GM12864 (cell line): Measurements from ENCODE around the gene CDON.

ENCODE experiments used
- DNase-seq: peaks from one replicate; pipeline ENCODE4 v3.0.0-alpha.2; 2011; ENCODE audit warnings: low read depth
- H3K4me3 ChIP-seq: 2 replicates; pipeline ENCODE4 v1.5.1; 2011; ENCODE audit warnings: mild to moderate bottlenecking, low read depth, low read length, control low read depth
- TF ChIP-seq, protein P1 (sequence below): IDR thresholded peaks from 2 replicates; pipeline ENCODE4 v1.5.1; 2011; ENCODE audit warnings: low read depth, mild to moderate bottlenecking, moderate library complexity, low read length, control low read depth, inconsistent platforms; ENCODE audit errors: missing control alignments

Gene CDON

DNA sequence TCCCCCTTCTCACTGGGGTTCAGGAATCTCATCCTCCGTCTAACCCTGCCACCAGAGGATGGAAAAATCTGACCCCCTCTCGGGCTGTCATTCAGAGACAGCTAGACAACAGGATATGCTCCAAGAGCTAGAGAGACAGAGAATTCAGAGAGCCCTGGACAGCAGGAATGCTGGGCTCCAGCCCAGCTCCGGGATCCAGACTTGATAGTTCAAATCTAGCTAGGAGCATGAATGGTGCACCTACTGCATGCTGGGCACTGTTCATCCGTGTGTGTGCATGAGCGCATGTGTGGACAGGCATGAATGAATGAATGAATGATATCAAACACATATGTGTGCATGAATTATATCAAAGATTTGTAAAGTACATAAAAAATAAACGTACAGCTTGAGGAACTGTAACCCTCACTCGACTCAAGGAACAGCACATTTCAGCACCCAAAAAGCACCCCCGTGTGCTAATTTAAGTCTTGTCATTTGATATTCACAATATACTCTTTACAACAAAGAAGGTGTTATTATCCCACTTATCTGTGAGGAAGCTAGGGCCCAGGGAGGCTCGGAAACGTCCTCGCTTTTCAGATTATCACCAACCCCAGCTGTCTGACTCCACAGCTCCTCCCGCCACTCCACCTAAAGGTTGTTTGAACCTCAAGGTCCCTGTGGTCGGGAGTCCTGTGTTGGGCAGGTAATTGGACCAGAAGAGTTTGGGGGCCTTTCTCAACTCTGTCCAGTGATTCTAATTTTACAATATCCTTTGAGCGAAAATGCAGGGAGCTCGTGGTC, 117.5 kb downstream of the CDON start:
- DNase-seq, result no peak
- no peak overlapping the region for H3K4me3 ChIP-seq
- TF ChIP-seq, protein P1, sequence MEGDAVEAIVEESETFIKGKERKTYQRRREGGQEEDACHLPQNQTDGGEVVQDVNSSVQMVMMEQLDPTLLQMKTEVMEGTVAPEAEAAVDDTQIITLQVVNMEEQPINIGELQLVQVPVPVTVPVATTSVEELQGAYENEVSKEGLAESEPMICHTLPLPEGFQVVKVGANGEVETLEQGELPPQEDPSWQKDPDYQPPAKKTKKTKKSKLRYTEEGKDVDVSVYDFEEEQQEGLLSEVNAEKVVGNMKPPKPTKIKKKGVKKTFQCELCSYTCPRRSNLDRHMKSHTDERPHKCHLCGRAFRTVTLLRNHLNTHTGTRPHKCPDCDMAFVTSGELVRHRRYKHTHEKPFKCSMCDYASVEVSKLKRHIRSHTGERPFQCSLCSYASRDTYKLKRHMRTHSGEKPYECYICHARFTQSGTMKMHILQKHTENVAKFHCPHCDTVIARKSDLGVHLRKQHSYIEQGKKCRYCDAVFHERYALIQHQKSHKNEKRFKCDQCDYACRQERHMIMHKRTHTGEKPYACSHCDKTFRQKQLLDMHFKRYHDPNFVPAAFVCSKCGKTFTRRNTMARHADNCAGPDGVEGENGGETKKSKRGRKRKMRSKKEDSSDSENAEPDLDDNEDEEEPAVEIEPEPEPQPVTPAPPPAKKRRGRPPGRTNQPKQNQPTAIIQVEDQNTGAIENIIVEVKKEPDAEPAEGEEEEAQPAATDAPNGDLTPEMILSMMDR, result no peak

DNA sequence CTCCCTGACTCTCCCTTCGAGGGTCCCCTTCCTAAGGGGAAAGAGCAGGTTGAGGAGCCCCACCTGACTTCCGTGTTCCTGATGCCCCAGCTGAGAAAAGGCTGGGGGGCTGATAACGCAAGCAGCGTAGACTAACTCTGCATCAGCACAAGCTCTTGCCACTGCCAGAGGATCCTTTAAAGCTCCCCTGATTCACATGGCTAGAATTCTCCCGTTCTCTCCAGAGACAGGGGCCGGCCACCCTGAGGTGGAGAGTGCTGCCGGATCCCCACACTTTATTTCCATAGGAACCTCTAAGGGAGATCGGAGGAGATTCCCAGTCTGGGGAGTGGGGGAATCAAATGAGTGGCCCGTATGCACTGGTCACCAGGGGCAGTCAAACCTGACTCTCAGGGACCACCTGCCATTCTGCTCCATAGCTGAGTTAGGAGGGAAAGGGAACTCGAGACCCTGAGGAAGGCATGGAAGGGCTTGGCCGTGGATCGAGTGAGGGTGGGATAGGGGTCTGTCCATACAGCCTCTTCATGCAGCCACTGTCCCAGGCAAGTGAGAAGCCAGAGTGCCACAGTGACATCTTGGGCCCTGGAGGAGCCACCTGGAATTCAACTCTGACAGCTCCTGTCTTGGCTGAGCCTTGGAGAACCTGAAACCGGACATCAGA, 118.2 kb downstream of the CDON start:
- TF ChIP-seq, protein P1, result no peak
- no peak overlapping the region for H3K4me3 ChIP-seq
- no peak for DNase-seq

DNA sequence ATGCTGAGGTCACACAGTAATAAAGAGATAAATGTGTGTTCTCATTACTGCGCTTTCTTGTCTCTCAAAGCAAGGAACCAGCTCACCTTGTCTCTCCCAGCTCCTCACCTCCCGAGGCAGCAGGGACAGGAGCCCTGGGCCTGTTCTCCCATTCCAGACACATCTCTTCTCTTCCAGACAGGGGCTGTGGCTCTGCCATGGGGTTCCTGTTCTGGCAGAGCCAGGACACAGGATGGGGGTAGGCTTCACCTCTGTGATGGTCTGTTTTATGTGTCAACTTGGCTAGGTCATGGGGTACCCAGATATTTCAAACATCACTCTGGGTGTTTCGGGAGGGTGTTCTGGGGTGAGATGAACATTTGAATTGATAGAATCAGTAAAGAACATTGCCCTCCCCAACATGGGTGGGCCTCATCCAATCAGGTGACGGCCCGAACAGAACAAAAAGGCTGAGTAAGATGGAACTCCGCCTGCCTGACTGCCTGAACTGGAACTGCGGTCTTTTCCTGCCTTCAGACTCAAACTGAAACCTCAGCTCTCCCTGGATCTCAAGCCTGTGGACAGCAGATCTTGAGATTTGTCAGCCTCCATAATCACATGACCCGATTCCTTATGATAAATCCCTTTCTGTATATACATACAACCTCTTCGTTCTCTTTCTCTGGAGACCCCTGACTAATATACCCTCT, 118.9 kb downstream of the CDON start:
- no peak for DNase-seq
- TF ChIP-seq, protein P1, result no peak
- H3K4me3 ChIP-seq, result no peak overlapping the region

DNA sequence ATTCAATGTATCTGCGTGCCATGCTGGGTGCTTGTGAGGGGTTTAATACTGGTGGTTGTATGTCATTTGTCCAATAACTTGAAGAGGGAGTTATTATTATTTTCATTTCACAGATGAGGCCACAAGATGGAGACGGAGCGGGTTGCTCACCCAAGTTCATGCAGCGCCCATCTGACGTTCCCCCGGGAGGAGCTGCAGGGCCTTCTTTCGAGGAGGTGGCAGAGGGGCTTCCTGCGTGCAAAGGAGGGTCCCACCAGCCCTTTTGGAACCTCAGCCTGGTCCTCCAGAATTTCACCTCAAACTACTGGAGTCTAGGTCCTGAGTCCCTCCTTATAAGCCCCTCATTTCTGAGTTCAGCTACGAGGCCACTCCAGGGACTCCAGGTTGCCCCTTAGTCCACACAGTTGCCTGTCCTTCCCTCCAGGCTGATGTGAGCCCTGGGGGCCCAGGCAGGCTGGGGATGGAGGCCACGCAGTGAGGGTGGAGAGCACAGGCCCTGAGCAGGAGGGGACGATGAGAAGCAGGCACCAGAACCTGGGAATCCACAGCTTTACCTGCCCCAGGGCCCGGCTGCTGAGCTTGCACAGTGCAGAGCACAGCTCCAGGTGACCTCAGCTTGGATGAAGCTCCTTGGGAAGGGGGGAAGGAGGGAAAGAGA, 119.8 kb downstream of the CDON start:
- no peak for DNase-seq
- H3K4me3 ChIP-seq, result no peak overlapping the region
- TF ChIP-seq, protein P1, result no peak

DNA sequence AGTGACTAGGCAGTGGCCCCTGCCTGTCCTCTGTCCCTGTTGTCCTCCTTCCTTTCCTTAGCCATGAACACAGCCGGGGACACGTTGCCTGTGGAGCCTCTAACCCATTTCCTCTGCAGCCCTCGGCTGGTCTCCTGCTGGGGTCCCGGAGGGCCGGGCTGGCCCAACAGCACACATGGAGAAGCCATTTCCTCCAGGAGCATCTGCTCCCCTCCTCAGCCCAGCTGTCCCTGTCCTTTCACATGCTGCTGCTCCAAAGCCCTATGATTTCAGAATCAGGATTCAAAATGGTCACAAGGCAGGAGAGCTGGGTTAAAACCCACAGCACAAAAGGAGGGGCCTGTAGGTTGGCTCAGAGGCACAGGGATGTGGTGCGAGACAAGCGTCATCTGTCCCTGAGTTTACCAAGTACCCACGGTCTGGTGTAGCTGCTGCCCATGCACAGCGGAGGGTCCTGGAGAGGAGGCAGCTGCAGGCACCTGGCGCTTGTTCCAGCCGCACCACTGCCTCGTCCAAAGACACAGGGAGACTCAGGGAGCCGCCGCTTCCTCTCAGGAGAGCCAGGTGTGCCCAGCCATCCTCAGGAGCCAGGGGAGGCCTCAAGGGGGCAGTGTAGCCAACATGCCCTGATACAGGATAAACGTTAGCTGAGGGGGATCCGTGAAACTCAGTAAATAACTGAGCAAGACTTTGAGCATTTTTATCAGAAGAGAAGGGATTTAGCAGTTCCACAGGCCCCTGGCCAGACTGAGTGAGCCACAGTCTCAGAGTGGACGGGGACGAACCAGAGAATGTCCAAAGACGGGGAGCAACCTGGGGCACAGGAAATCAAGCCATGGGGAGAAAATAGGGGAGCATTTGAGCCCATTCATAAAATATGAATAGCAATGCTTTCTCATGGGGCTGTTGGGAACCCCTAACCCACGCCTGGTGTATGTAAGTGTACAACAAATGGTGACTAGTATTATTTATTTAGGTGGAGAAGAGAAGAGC, 120.8 kb downstream of the CDON start:
- no peak for DNase-seq
- TF ChIP-seq, protein P1, result peak; percentile 80
- no peak overlapping the region for H3K4me3 ChIP-seq

DNA sequence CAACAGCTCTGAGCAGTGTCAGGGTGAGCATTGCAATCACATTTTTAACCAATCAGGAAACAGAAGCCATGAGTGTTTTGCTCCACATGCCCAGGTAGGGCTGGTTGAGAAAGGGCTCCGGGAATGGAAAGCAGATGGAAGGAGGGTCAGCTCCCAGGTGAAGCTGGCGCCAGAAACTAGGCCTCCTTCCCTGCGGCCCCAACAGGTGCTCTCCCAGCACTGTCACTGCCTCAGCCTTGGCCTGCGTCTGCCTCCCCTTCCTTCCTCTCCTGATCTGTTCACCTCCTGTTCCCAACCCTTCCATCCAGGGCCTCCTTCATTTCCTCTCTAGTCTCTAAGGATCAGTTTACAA, 121.4 kb downstream of the CDON start:
- TF ChIP-seq, protein P1, result no peak
- H3K4me3 ChIP-seq, result no peak overlapping the region
- DNase-seq, result no peak
